ENCODE measurements around the gene MAPRE3.

DNA sequence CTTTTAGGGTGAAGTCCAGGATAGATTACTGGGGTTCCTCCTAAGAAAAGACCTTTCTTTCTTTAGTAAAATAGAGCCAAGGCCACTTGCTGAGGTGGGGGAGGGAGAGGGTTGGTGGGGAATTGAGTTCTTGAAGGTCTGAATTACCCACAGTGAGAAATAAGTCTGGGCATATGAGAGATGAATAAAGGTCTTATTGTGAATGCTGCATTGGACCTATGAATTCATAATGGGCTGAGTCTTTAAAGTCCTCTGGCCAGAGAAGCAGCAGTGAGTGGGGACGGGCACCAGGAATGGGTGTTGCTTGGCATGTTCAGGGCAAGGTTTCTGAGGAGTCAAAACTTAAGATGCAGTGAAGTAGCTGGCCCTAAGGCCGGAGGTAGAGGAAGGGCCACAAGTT is 10.5 kb downstream of the MAPRE3 start:
- TF ChIP-seq ZNF232 (CRISPR knock-in tag; IDR thresholded peaks at IDR 0.05) (no peak), JUN (CRISPR knock-in tag; IDR thresholded peaks at IDR 0.05) (no peak), SP1 (CRISPR knock-in tag; conservative IDR thresholded peaks at IDR 0.05) (no peak)
- TF ChIP-seq, protein P1, sequence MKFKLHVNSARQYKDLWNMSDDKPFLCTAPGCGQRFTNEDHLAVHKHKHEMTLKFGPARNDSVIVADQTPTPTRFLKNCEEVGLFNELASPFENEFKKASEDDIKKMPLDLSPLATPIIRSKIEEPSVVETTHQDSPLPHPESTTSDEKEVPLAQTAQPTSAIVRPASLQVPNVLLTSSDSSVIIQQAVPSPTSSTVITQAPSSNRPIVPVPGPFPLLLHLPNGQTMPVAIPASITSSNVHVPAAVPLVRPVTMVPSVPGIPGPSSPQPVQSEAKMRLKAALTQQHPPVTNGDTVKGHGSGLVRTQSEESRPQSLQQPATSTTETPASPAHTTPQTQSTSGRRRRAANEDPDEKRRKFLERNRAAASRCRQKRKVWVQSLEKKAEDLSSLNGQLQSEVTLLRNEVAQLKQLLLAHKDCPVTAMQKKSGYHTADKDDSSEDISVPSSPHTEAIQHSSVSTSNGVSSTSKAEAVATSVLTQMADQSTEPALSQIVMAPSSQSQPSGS (CRISPR knock-in tag; IDR thresholded peaks at IDR 0.05; ENCODE audit: borderline replicate concordance, low read depth) = no peak
- TF ChIP-seq, protein P2, sequence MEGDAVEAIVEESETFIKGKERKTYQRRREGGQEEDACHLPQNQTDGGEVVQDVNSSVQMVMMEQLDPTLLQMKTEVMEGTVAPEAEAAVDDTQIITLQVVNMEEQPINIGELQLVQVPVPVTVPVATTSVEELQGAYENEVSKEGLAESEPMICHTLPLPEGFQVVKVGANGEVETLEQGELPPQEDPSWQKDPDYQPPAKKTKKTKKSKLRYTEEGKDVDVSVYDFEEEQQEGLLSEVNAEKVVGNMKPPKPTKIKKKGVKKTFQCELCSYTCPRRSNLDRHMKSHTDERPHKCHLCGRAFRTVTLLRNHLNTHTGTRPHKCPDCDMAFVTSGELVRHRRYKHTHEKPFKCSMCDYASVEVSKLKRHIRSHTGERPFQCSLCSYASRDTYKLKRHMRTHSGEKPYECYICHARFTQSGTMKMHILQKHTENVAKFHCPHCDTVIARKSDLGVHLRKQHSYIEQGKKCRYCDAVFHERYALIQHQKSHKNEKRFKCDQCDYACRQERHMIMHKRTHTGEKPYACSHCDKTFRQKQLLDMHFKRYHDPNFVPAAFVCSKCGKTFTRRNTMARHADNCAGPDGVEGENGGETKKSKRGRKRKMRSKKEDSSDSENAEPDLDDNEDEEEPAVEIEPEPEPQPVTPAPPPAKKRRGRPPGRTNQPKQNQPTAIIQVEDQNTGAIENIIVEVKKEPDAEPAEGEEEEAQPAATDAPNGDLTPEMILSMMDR (IDR thresholded peaks at IDR 0.05) = no peak
- TF ChIP-seq, protein P3, sequence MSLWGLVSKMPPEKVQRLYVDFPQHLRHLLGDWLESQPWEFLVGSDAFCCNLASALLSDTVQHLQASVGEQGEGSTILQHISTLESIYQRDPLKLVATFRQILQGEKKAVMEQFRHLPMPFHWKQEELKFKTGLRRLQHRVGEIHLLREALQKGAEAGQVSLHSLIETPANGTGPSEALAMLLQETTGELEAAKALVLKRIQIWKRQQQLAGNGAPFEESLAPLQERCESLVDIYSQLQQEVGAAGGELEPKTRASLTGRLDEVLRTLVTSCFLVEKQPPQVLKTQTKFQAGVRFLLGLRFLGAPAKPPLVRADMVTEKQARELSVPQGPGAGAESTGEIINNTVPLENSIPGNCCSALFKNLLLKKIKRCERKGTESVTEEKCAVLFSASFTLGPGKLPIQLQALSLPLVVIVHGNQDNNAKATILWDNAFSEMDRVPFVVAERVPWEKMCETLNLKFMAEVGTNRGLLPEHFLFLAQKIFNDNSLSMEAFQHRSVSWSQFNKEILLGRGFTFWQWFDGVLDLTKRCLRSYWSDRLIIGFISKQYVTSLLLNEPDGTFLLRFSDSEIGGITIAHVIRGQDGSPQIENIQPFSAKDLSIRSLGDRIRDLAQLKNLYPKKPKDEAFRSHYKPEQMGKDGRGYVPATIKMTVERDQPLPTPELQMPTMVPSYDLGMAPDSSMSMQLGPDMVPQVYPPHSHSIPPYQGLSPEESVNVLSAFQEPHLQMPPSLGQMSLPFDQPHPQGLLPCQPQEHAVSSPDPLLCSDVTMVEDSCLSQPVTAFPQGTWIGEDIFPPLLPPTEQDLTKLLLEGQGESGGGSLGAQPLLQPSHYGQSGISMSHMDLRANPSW (CRISPR knock-in tag; conservative IDR thresholded peaks at IDR 0.05; ENCODE audit: low read depth) = no peak

All from WTC11 (cell line).